C4-2B (cell line): ENCODE results near the gene MBOAT1.

ENCODE experiments used
- H3K27ac ChIP-seq: fragments of 450-650 bp; 2 replicates; pipeline ENCODE4 v1.5.1; 2017
- ZFX ChIP-seq: fragments of 450-650 bp; IDR thresholded peaks from 2 replicates; pipeline ENCODE4 v1.6.1; 2017
- TF ChIP-seq, protein P1 (sequence below): fragments of 450-650 bp; conservative IDR thresholded peaks from 2 replicates; pipeline ENCODE4 v1.5.1; 2017; ENCODE audit warnings: mild to moderate bottlenecking

MBOAT1 gene

DNA sequence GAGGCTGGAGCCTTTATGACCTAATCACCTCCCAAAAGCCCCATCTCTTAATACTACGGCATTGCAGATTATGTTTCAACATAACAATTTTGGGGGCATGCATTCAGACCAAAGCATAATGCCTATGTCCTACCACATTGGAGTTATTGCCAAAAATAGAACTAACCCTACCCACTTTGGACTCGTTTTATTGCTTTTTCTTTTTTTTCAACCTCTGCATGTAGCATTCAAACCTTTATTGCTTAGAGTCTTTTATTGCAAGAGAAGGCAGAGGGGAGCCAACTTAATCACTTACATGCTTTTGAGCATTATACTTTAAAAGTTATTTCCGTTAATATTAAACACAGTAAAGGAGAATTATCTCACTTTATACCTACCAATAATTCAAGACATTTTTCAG is 8.1 kb upstream of the MBOAT1 start:
- no peak overlapping the region for H3K27ac ChIP-seq
- TF ChIP-seq, protein P1, sequence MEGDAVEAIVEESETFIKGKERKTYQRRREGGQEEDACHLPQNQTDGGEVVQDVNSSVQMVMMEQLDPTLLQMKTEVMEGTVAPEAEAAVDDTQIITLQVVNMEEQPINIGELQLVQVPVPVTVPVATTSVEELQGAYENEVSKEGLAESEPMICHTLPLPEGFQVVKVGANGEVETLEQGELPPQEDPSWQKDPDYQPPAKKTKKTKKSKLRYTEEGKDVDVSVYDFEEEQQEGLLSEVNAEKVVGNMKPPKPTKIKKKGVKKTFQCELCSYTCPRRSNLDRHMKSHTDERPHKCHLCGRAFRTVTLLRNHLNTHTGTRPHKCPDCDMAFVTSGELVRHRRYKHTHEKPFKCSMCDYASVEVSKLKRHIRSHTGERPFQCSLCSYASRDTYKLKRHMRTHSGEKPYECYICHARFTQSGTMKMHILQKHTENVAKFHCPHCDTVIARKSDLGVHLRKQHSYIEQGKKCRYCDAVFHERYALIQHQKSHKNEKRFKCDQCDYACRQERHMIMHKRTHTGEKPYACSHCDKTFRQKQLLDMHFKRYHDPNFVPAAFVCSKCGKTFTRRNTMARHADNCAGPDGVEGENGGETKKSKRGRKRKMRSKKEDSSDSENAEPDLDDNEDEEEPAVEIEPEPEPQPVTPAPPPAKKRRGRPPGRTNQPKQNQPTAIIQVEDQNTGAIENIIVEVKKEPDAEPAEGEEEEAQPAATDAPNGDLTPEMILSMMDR, result no peak
- TF ChIP-seq ZFX, result no peak

DNA sequence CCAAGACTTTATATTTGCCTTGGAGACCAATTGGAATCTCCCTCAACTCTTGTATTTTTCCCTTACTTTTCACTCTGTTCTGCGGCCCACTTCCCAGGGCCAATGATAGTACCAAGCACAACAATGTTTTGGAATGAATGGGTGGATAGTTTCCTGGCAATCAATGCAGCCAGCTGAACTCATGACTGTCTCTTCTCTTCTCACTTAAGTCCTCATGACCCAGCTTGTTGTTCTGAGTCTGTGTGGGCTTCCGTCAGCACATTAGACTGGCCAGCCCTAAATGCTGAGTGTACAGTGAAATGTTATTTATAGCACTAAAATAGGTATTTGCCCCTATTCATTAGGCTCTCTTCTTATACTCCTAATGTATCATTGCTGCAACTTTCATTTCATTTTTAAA is 5.6 kb upstream of the MBOAT1 start:
- TF ChIP-seq ZFX, result no peak
- TF ChIP-seq, protein P1, result no peak
- H3K27ac ChIP-seq, result no peak overlapping the region

- TF ChIP-seq, protein P1, result no peak
- no peak for TF ChIP-seq ZFX
- no peak overlapping the region for H3K27ac ChIP-seq
Measured at GRCh38 chr6:20217324-20217855, 5.1 kb upstream of the MBOAT1 start.

DNA sequence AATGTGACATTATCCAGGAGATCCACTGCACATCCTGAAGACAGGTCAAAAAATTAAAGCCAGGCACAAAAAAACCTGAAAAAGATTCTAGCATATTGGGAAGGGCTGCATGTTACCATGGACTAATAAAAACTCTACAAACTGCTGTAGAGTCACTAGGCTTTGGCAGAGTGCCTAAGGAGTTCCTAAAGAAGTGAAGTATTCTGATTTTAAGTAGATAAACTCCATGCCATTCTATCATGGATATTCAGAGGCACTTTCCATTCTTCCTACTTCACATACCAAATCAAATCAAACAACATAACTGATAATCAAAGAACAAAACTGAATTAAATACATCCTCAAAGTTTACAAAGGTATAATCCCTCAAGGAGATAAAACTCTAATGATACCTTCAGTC is 3.0 kb upstream of the MBOAT1 start:
- TF ChIP-seq, protein P1, result no peak
- TF ChIP-seq ZFX, result no peak
- no peak overlapping the region for H3K27ac ChIP-seq

GRCh38 chr6:20213271-20213798 is 1.1 kb upstream of the MBOAT1 start:
- no peak for TF ChIP-seq ZFX
- TF ChIP-seq, protein P1, result no peak
- H3K27ac ChIP-seq, result no peak overlapping the region

- peak overlapping the region; percentile 27; the same call in 1 of the 2 replicates for H3K27ac ChIP-seq
Measured at GRCh38 chr6:20211941-20212391, 303 bp downstream of the MBOAT1 start.

DNA sequence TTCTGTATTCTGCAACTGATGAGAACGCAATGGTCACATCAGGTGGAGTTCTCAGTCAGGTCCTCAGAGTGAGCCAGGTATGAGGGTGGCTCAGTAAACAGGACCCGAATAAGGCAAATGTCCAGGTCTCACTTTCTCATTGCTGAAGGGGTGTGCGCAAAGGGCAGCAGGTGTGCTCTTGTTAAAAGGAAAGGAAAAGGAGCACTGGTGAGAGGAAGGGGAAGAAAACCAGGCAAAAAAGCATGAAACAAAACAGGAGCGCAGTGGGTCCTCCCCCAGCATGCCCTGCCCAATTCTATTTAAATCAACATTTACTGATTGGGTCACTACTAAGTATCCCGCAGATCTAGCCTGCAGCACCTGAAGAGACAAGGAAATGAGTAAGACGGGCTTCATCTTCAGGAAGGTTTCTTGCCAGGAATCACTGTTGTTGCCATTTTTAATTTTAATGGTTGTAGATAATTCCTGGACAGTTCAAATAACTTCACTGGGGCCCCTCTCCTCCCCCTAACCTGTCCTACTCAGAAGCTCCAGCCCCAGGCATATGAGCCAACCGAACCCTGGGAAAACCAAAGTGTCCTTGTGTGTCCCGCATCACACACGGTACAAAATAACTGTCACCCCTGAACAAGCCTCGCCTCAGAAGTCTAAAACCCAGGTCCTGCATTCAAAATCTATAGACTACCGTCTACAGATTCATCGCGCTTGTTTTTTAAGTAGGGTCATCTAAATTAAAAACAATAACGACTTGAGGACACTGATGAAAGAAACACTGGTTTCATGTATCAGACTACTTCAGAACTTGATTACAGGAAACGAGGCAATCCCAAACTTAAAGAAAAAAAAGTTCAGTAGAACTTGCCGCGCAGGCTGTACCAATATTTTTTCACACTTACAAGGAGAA is 980 bp downstream of the MBOAT1 start:
- no peak overlapping the region; the same call in 1 of the 2 replicates for H3K27ac ChIP-seq
- TF ChIP-seq, protein P1, result no peak
- no peak for TF ChIP-seq ZFX

More at GRCh38 chr6:20211941-20212391, 303 bp downstream of the MBOAT1 start:
- TF ChIP-seq, protein P1, result no peak
- no peak for TF ChIP-seq ZFX
